ENCODE measurements around the gene RASSF9.

Gene RASSF9

GRCh38 chr12:85836197-85837090 lies at the start of gene RASSF9:
RASSF9 (minus strand) TSS chr12:85836409; CDS start chr12:85836201, 208 bp downstream.
- Mint-ChIP-seq H3K27ac (no peak within 1 kb of the TSS), H3K27me3 (peaks cover 2% of the 10 kb centered on the region), H3K9me3 (ENCODE audit: low read depth) (no peaks in the 10 kb centered on the region), H3K4me3 (no peak within 1 kb of the TSS), H3K4me1 (ENCODE audit: low read depth) (no peaks in the 10 kb centered on the region), H3K36me3 (no peaks in the 10 kb centered on the region)

GRCh38 chr12:85883763-85884162 lies 47.6 kb upstream of the RASSF9 start:
- no peaks in the 10 kb centered on the region for H3K27me3 Mint-ChIP-seq
- H3K4me3 Mint-ChIP-seq: no peak overlapping the region
- no peaks in the 10 kb centered on the region for H3K4me1 Mint-ChIP-seq (ENCODE audit: low read depth)
- H3K9me3 Mint-ChIP-seq (ENCODE audit: low read depth): no peaks in the 10 kb centered on the region
- H3K27ac Mint-ChIP-seq: no peak overlapping the region
- no peaks in the 10 kb centered on the region for H3K36me3 Mint-ChIP-seq

- Mint-ChIP-seq H3K9me3 (ENCODE audit: low read depth) (no peaks in the 10 kb centered on the region), H3K27me3 (no peaks in the 10 kb centered on the region), H3K27ac (no peak overlapping the region), H3K4me1 (ENCODE audit: low read depth) (no peaks in the 10 kb centered on the region), H3K4me3 (no peak overlapping the region), H3K36me3 (no peaks in the 10 kb centered on the region)
Observed at GRCh38 chr12:85877459-85877858, 41.2 kb upstream of the RASSF9 start.

GRCh38 chr12:85874031-85874461 lies 37.8 kb upstream of the RASSF9 start, which contains the start of gene NTS:
NTS (plus strand) TSS chr12:85874295; CDS start chr12:85874404, 109 bp downstream.
- Mint-ChIP-seq H3K4me1 (ENCODE audit: low read depth) (no peaks in the 10 kb centered on the region), H3K27ac (no peak within 1 kb of the TSS), H3K36me3 (no peaks in the 10 kb centered on the region), H3K9me3 (ENCODE audit: low read depth) (no peaks in the 10 kb centered on the region), H3K27me3 (no peaks in the 10 kb centered on the region), H3K4me3 (no peak within 1 kb of the TSS)

GRCh38 chr12:85872497-85873091 lies 36.4 kb upstream of the RASSF9 start:
- no peak overlapping the region for H3K27ac Mint-ChIP-seq
- no peaks in the 10 kb centered on the region for H3K9me3 Mint-ChIP-seq (ENCODE audit: low read depth)
- no peaks in the 10 kb centered on the region for H3K4me1 Mint-ChIP-seq (ENCODE audit: low read depth)
- H3K4me3 Mint-ChIP-seq: no peak overlapping the region
- no peaks in the 10 kb centered on the region for H3K27me3 Mint-ChIP-seq
- no peaks in the 10 kb centered on the region for H3K36me3 Mint-ChIP-seq

- H3K27ac Mint-ChIP-seq: no peak overlapping the region
- H3K9me3 Mint-ChIP-seq (ENCODE audit: low read depth): no peaks in the 10 kb centered on the region
- H3K27me3 Mint-ChIP-seq: no peaks in the 10 kb centered on the region
- no peak overlapping the region for H3K4me3 Mint-ChIP-seq
- no peaks in the 10 kb centered on the region for H3K4me1 Mint-ChIP-seq (ENCODE audit: low read depth)
- no peaks in the 10 kb centered on the region for H3K36me3 Mint-ChIP-seq
Observed at GRCh38 chr12:85866986-85867776, 31.0 kb upstream of the RASSF9 start.

- Mint-ChIP-seq H3K9me3 (ENCODE audit: low read depth) (no peaks in the 10 kb centered on the region), H3K36me3 (no peaks in the 10 kb centered on the region), H3K27me3 (no peaks in the 10 kb centered on the region), H3K27ac (no peak overlapping the region), H3K4me3 (no peak overlapping the region), H3K4me1 (ENCODE audit: low read depth) (no peaks in the 10 kb centered on the region)
Observed at GRCh38 chr12:85865890-85866289, 29.7 kb upstream of the RASSF9 start.

GRCh38 chr12:85856966-85857365 lies 20.8 kb upstream of the RASSF9 start:
- H3K4me3 Mint-ChIP-seq: no peak overlapping the region
- no peaks in the 10 kb centered on the region for H3K36me3 Mint-ChIP-seq
- H3K27me3 Mint-ChIP-seq: no peaks in the 10 kb centered on the region
- no peak overlapping the region for H3K27ac Mint-ChIP-seq
- H3K9me3 Mint-ChIP-seq (ENCODE audit: low read depth): no peaks in the 10 kb centered on the region
- H3K4me1 Mint-ChIP-seq (ENCODE audit: low read depth): no peaks in the 10 kb centered on the region

- Mint-ChIP-seq H3K27ac (no peak overlapping the region), H3K9me3 (ENCODE audit: low read depth) (no peaks in the 10 kb centered on the region), H3K27me3 (no peaks in the 10 kb centered on the region), H3K36me3 (no peaks in the 10 kb centered on the region), H3K4me1 (ENCODE audit: low read depth) (no peaks in the 10 kb centered on the region), H3K4me3 (no peak overlapping the region)
Observed at GRCh38 chr12:85855305-85855704, 19.1 kb upstream of the RASSF9 start.

GRCh38 chr12:85849344-85849743 lies 13.1 kb upstream of the RASSF9 start:
- H3K27me3 Mint-ChIP-seq: no peaks in the 10 kb centered on the region

GRCh38 chr12:85843606-85844310 lies 7.5 kb upstream of the RASSF9 start:
- H3K36me3 Mint-ChIP-seq: no peaks in the 10 kb centered on the region
- no peak overlapping the region for H3K4me3 Mint-ChIP-seq
- no peak overlapping the region for H3K27ac Mint-ChIP-seq
- no peaks in the 10 kb centered on the region for H3K9me3 Mint-ChIP-seq (ENCODE audit: low read depth)
- H3K27me3 Mint-ChIP-seq: no peaks in the 10 kb centered on the region
- no peaks in the 10 kb centered on the region for H3K4me1 Mint-ChIP-seq (ENCODE audit: low read depth)

More at GRCh38 chr12:85849344-85849743, 13.1 kb upstream of the RASSF9 start:
- Mint-ChIP-seq H3K36me3 (no peaks in the 10 kb centered on the region), H3K4me1 (ENCODE audit: low read depth) (no peaks in the 10 kb centered on the region), H3K27ac (no peak overlapping the region), H3K9me3 (ENCODE audit: low read depth) (no peaks in the 10 kb centered on the region), H3K4me3 (no peak overlapping the region)

GRCh38 chr12:85835426-85836196 lies 598 bp downstream of the RASSF9 start:
- Mint-ChIP-seq H3K4me3 (no peak overlapping the region), H3K27ac (no peak overlapping the region), H3K9me3 (ENCODE audit: low read depth) (no peaks in the 10 kb centered on the region), H3K36me3 (no peaks in the 10 kb centered on the region), H3K27me3 (peaks cover 2% of the 10 kb centered on the region), H3K4me1 (ENCODE audit: low read depth) (no peaks in the 10 kb centered on the region)

GRCh38 chr12:85834378-85834777 lies 1.8 kb downstream of the RASSF9 start:
- no peak overlapping the region for H3K4me3 Mint-ChIP-seq
- no peak overlapping the region for H3K27ac Mint-ChIP-seq
- H3K36me3 Mint-ChIP-seq: no peaks in the 10 kb centered on the region
- H3K9me3 Mint-ChIP-seq (ENCODE audit: low read depth): no peaks in the 10 kb centered on the region
- no peaks in the 10 kb centered on the region for H3K4me1 Mint-ChIP-seq (ENCODE audit: low read depth)
- peaks cover 2% of the 10 kb centered on the region for H3K27me3 Mint-ChIP-seq

GRCh38 chr12:85833579-85833978 lies 2.6 kb downstream of the RASSF9 start:
- H3K9me3 Mint-ChIP-seq (ENCODE audit: low read depth): no peaks in the 10 kb centered on the region

More at GRCh38 chr12:85833579-85833978, 2.6 kb downstream of the RASSF9 start:
- Mint-ChIP-seq H3K36me3 (no peaks in the 10 kb centered on the region), H3K27ac (no peak overlapping the region), H3K4me1 (ENCODE audit: low read depth) (no peaks in the 10 kb centered on the region), H3K27me3 (peaks cover 2% of the 10 kb centered on the region), H3K4me3 (no peak overlapping the region)

Measured in activated naive CD8-positive, alpha-beta T cell (primary cell).